Glutamatergic neuron (in vitro differentiated cells): ENCODE results near the gene CYGB. TPM values are rescaled to one million over a fixed set of nuclear protein-coding genes. Genes with fewer than 3 reads are reported as not detected.

ENCODE experiments used
- DNase-seq: peaks from one replicate; pipeline ENCODE4 v3.0.0; 2022
- H3K27ac Mint-ChIP-seq: one replicate; pipeline ENCODE4 v1.8.0; 2020; ENCODE audit warnings: mild to moderate bottlenecking, mixed read lengths, inconsistent platforms; ENCODE audit not compliant: unreplicated experiment
- H3K27me3 Mint-ChIP-seq: one replicate; pipeline ENCODE4 v1.8.0; 2020; ENCODE audit warnings: mild to moderate bottlenecking, moderate library complexity, mixed read lengths, inconsistent platforms; ENCODE audit not compliant: unreplicated experiment
- H3K36me3 Mint-ChIP-seq: one replicate; pipeline ENCODE4 v1.8.0; 2020; ENCODE audit warnings: mild to moderate bottlenecking, mixed read lengths, inconsistent platforms; ENCODE audit not compliant: unreplicated experiment
- H3K4me1 Mint-ChIP-seq: one replicate; pipeline ENCODE4 v1.8.0; 2020; ENCODE audit warnings: mild to moderate bottlenecking, low read depth, mixed read lengths, inconsistent platforms; ENCODE audit not compliant: unreplicated experiment
- H3K4me3 Mint-ChIP-seq: one replicate; pipeline ENCODE4 v1.8.0; 2020; ENCODE audit warnings: mild to moderate bottlenecking, mixed read lengths, inconsistent platforms; ENCODE audit not compliant: unreplicated experiment
- H3K9me3 Mint-ChIP-seq: one replicate; pipeline ENCODE4 v1.8.0; 2020; ENCODE audit warnings: mild to moderate bottlenecking, moderate library complexity, mixed read lengths, inconsistent platforms; ENCODE audit not compliant: unreplicated experiment
- total RNA-seq: library from RNA; stranded (reverse); fragmentation: NEBNext Ultra II Directional; extraction: Animal tissue kit (Norgen Biotek cat#: 25700); gene quantifications from one replicate; pipeline ENCODE4 v1.2.1, GENCODE V29; 2021; ENCODE audit not compliant: unreplicated experiment
- TF ChIP-seq, protein P1 (sequence below): fragments of 200-600 bp; sonication (generic); IDR thresholded peaks from one replicate; pipeline ENCODE4 v1.5.0; 2021; ENCODE audit not compliant: partially characterized antibody, unreplicated experiment

The CYGB gene
- total RNA-seq, 1 donor from 2014 or later: 20.4 TPM

DNA sequence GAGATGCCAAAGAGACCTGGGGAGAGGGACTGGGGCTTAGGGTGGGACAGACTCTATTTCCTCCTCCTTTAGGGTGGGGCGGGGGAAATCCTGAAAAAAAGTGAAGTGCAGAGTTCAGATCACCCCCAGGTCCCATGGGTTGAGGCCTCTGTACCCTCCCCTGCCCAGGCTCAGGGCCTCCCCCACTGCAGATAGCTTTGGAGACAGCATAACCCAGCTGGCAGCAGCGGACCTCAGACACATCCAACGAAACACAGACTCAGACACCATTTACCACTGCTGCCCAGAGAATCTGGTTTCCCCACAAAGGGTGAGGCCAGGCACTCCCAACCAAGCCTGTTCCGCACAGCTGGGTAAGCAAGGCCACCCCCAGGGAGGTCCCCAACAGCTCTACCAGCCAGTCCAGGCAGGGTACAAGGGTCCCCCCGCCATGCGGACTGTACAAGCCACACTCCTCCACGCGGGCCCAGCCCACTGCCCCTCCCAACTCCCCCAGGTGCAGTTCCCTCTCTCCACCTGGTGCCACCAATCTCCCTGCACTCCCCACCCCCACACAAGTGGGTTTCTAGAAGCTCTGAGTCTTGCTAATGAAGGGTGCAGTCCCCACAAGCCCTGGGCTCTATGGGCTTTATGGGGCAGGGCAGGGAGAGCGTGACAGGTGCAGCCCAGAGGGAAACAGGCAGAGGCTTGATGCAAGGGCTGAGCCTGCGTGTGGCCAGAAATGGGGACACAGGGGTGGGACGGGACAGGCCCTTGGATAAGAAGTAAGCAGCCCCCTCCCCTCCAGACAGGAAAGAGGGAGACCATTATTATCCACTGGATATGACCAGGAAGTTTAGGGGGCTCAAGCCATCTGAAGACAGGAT lies 45.2 kb downstream of the CYGB start:
- Mint-ChIP-seq H3K4me3 (peak overlapping the region; percentile 55), H3K36me3 (no peaks in the 10 kb centered on the region), H3K27me3 (peaks cover 2% of the 10 kb centered on the region), H3K4me1 (peaks cover 9% of the 10 kb centered on the region), H3K9me3 (no peaks in the 10 kb centered on the region), H3K27ac (no peak overlapping the region)
- no peak for DNase-seq
- TF ChIP-seq, protein P1, sequence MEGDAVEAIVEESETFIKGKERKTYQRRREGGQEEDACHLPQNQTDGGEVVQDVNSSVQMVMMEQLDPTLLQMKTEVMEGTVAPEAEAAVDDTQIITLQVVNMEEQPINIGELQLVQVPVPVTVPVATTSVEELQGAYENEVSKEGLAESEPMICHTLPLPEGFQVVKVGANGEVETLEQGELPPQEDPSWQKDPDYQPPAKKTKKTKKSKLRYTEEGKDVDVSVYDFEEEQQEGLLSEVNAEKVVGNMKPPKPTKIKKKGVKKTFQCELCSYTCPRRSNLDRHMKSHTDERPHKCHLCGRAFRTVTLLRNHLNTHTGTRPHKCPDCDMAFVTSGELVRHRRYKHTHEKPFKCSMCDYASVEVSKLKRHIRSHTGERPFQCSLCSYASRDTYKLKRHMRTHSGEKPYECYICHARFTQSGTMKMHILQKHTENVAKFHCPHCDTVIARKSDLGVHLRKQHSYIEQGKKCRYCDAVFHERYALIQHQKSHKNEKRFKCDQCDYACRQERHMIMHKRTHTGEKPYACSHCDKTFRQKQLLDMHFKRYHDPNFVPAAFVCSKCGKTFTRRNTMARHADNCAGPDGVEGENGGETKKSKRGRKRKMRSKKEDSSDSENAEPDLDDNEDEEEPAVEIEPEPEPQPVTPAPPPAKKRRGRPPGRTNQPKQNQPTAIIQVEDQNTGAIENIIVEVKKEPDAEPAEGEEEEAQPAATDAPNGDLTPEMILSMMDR: no peak

DNA sequence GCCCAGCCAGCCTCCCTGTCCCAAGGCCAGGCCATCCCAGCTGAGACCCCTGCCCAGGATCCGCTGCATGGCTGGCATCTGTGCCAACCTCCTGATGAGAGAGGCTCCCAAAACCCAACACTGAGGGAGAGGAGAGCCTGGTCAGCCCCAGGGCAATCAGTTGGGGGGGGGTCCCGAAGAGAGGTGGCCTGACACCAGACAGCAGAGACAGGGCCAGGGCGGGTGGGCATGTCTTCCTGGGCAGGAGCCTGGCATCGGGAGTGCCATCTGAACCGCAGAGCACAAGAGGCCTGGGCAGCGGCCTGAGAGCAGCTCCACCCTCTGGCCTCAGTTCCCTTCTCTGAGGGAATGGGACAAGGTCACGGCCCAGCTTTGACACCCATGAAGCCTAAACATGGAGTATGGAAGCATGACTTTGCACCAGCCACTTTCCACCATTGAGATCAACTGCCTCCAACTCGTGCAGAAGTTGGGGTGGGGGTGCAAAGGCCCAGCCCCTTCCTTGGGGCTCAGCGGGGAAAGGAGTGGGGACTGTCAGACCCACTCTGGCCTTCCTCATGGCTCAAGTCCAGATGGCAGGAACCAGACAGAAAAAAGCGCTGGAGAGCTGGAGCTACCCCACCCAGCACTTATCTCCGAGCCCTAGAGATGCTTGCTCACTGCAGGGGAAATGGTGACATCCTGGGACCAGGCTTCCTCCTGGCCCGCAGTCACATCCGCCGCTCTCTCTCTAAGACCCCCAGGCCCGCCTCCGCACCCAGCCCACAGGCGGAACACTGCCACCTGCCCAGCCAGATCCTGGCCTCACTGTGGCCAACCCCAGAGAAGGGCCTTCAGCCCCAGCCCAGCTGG lies 46.0 kb downstream of the CYGB start:
- Mint-ChIP-seq H3K9me3 (no peaks in the 10 kb centered on the region), H3K27ac (no peak overlapping the region)
- no peak for DNase-seq

DNA sequence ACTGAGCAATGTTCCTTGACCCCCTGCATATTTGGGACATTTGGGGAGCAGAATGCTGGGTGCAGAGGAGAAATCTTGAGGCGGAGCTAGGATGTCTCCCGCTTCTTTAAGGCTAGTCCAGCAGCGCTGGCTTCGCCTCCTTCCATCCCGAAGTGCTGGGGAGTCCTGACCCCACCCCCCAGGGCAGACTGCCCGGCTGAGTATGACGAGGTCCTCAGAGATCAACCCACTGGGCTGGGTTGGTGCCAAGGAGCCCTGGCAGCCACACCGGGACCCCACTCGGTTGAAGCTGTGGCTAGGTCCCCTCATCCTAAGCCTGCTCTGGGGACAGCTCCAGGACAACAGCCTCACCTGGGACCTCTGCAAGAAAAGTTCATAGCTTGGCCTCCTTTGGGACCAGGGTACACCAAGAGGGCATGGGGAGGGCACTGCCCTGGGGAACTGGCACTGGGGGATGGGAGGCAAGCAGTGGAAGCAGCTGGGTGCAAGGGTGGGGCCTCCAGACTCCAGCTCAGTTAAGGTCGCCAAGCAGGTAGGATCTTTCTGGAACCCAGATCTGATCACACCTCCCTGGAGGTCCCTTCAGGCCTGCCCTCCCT lies 47.3 kb downstream of the CYGB start:
- Mint-ChIP-seq H3K4me1 (peaks cover 9% of the 10 kb centered on the region), H3K27me3 (peaks cover 2% of the 10 kb centered on the region), H3K27ac (no peak overlapping the region), H3K9me3 (peaks cover 3% of the 10 kb centered on the region), H3K4me3 (no peak overlapping the region), H3K36me3 (no peaks in the 10 kb centered on the region)
- TF ChIP-seq, protein P1: no peak
- no peak for DNase-seq

More for the DNA sequence above, 46.0 kb downstream of the CYGB start:
- H3K36me3 Mint-ChIP-seq: no peaks in the 10 kb centered on the region
- H3K4me3 Mint-ChIP-seq: no peak overlapping the region
- peaks cover 9% of the 10 kb centered on the region for H3K4me1 Mint-ChIP-seq
- TF ChIP-seq, protein P1: no peak
- peaks cover 2% of the 10 kb centered on the region for H3K27me3 Mint-ChIP-seq

DNA sequence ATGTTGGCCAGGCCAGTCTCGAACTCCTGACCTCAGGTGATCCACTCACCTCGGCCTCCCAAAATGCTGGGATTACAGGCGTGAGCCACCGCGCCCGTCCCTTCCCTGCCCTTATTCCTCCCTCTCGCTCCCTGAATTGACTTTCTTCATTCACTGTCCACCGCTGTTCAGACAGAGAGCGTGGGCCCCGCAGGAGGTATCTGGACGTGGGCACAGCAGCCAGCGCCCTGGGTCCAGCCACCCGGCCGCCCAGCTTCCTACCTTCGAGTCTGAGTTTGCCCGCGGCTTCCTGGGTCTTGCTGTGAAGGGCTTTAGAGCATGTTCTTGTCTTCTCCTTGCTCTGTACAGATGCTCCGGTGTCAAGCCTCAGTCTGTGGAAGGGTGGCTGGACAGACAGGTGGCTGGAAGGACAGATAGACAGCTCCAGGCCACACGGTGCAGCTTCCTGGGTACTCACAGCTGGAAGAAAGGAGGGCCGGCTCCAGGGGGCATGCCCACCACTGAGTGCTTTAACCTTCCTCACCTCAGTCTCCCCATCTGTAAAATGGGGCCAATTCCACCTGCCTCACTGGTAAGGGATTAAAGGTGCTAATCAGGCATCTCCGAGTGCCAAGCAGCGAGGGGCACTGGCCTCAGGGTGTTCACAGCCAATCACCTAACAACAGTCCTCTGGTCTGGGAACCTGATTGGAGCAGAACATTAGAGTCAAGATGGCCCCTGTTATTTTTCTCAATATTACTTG lies 49.9 kb downstream of the CYGB start:
- Mint-ChIP-seq H3K27me3 (peaks cover 2% of the 10 kb centered on the region), H3K9me3 (peaks cover 5% of the 10 kb centered on the region), H3K27ac (no peak overlapping the region), H3K36me3 (no peaks in the 10 kb centered on the region), H3K4me3 (no peak overlapping the region), H3K4me1 (peaks cover 2% of the 10 kb centered on the region)
- no peak for DNase-seq
- TF ChIP-seq, protein P1: no peak
